ENCODE data around the gene ASTN2.

GRCh38 chr9:116724123-116724522, 690.7 kb downstream of the ASTN2 start:
- TF ChIP-seq EZH2 (IDR thresholded peaks at IDR 0.05; ENCODE audit: borderline replicate concordance, low read length) (no peak), CTCF (IDR thresholded peaks at IDR 0.05; ENCODE audit: low read length) (no peak)

Measured in OCI-LY1 (cell line).